ENCODE results near the gene UGT1A7. TPM values are rescaled to one million over a fixed set of nuclear protein-coding genes. Genes with fewer than 3 reads are reported as not detected.

UGT1A7 gene
- 3.6 to 6.6 TPM (median 4.5 TPM) in 5 replicates for total RNA-seq (2022; extraction: Qiagen RNA extraction; ENCODE audit: low read depth)

DNA sequence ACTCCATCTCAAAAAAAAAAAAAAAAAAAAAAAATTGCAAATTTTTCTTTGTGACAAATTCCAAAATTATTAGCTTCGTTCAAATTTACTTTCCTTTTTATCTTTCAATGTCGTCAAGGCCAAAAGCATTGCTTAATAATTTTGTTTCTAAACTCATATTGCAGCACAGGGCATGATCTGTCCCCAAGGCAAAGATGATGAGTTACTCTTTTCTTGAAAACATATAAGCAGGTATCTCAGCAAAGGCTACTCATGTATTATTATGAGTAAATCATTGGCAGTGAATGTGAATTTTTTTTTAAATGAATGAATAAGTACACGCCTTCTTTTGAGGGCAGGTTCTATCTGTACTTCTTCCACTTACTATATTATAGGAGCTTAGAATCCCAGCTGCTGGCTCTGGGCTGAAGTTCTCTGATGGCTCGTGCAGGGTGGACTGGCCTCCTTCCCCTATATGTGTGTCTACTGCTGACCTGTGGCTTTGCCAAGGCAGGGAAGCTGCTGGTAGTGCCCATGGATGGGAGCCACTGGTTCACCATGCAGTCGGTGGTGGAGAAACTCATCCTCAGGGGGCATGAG, at the start of gene UGT1A7:
TSS of gene UGT1A7 (plus strand) at position 381 of the 579 bp plus-strand sequence. CDS start at position 418, 37 bp downstream.

GRCh38 chr2:233636306-233636705, 45.4 kb upstream of the UGT1A7 start, which contains the start of gene UGT1A10:
UGT1A10 (plus strand) TSS chr2:233636448; CDS start chr2:233636523, 75 bp downstream.

GRCh38 chr2:233671290-233672161, 10.2 kb upstream of the UGT1A7 start, which contains the start of gene UGT1A9:
UGT1A9 (plus strand) TSS chr2:233671898; CDS start chr2:233671935, 37 bp downstream.

GRCh38 chr2:233692648-233693047, 10.9 kb downstream of the UGT1A7 start, which contains the start of gene UGT1A6:
UGT1A6 (plus strand) TSS chr2:233692890; CDS start chr2:233693005, 115 bp downstream.

GRCh38 chr2:233712611-233713261, 31.0 kb downstream of the UGT1A7 start, which contains the start of gene UGT1A5:
UGT1A5 (plus strand) TSS chr2:233712907; CDS start chr2:233712992, 85 bp downstream.

GRCh38 chr2:233718552-233718951, 36.9 kb downstream of the UGT1A7 start, which contains the start of gene UGT1A4:
UGT1A4 (plus strand) TSS chr2:233718736; CDS start chr2:233718821, 85 bp downstream.

DNA sequence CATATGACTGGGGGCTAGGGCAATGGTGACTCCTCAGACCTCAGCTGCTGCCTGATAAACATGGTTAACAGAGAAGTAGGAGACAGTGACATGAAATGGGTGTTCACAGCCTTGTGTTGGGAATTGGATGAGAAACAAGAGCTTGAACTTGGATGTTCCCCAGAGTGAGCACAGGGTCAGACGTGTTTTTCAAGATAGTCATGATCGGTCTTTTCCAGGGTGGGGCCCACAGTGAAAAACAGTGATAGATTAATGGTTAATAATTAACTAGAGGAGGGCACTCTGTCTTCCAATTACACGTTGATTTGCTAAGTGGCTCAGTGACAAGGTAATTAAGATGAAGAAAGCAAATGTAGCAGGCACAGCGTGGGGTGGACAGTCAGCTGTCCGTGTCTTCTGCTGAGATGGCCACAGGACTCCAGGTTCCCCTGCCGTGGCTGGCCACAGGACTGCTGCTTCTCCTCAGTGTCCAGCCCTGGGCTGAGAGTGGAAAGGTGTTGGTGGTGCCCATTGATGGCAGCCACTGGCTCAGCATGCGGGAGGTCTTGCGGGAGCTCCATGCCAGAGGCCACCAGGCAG, 47.1 kb downstream of the UGT1A7 start, which contains the start of gene UGT1A3:
TSS of gene UGT1A3 (plus strand) at position 320 of the 579 bp plus-strand sequence. CDS start at position 405, 85 bp downstream.

GRCh38 chr2:233760043-233760442, 78.3 kb downstream of the UGT1A7 start, which contains the start of gene UGT1A1:
UGT1A1 (plus strand) TSS chr2:233760270; CDS start chr2:233760288, 18 bp downstream.

GRCh38 chr2:233778030-233778429, 96.3 kb downstream of the UGT1A7 start, which contains the start of gene MROH2A:
MROH2A (plus strand) TSS chr2:233778330; CDS start chr2:233779359, 1,029 bp downstream.

Other genes starting within 250 kb of the UGT1A7 start
- 18.7 to 27.9 TPM (median 24.8 TPM) in 5 replicates for gene USP40, start 115.1 kb upstream of the UGT1A7 start, total RNA-seq (2022; extraction: Qiagen RNA extraction; ENCODE audit: low read depth)
- 0.08 to 0.26 TPM in 2 of 5 replicates, not detected in the others for gene UGT1A8, start 64.3 kb upstream of the UGT1A7 start, total RNA-seq (2022; extraction: Qiagen RNA extraction; ENCODE audit: low read depth)
- gene UGT1A10, start 45.5 kb upstream of the UGT1A7 start, total RNA-seq (2022; extraction: Qiagen RNA extraction; ENCODE audit: low read depth): 0.05 to 0.26 TPM (median 0.10 TPM) in 3 of 5 replicates, not detected in the others
- 3.7 to 6.5 TPM (median 4.9 TPM) in 5 replicates for gene UGT1A9, start 10.0 kb upstream of the UGT1A7 start, total RNA-seq (2022; extraction: Qiagen RNA extraction; ENCODE audit: low read depth)
- 1.1 to 1.3 TPM (median 1.3 TPM) in 5 replicates for gene UGT1A6, start 11.0 kb downstream of the UGT1A7 start, total RNA-seq (2022; extraction: Qiagen RNA extraction; ENCODE audit: low read depth)
- gene UGT1A5, start 31.0 kb downstream of the UGT1A7 start, total RNA-seq (2022; extraction: Qiagen RNA extraction; ENCODE audit: low read depth): 0.04 TPM in 1 of 5 replicates, not detected in the others
- 0.07 TPM in 1 of 5 replicates, not detected in the others for gene UGT1A4, start 36.8 kb downstream of the UGT1A7 start, total RNA-seq (2022; extraction: Qiagen RNA extraction; ENCODE audit: low read depth)
- gene UGT1A3, start 47.1 kb downstream of the UGT1A7 start, total RNA-seq (2022; extraction: Qiagen RNA extraction; ENCODE audit: low read depth): 0.06 to 0.16 TPM (median 0.13 TPM) in 4 of 5 replicates, not detected in the other
- gene UGT1A1, start 78.4 kb downstream of the UGT1A7 start, total RNA-seq (2022; extraction: Qiagen RNA extraction; ENCODE audit: low read depth): 0.68 to 0.96 TPM (median 0.88 TPM) in 5 replicates
- 0.14 to 0.32 TPM (median 0.20 TPM) in 5 replicates for gene MROH2A, start 96.4 kb downstream of the UGT1A7 start, total RNA-seq (2022; extraction: Qiagen RNA extraction; ENCODE audit: low read depth)
- gene HJURP, start 172.6 kb downstream of the UGT1A7 start, total RNA-seq (2022; extraction: Qiagen RNA extraction; ENCODE audit: low read depth): 86.1 to 88.2 TPM (median 87.1 TPM) in 5 replicates
- 0.08 to 0.37 TPM (median 0.23 TPM) in 4 of 5 replicates, not detected in the other for gene TRPM8, start 235.5 kb downstream of the UGT1A7 start, total RNA-seq (2022; extraction: Qiagen RNA extraction; ENCODE audit: low read depth)